PFSK-1 (cell line): ENCODE results near the gene CHRM1.

Source experiments
- POLR2AphosphoS5 ChIP-seq: IDR thresholded peaks from 2 replicates; pipeline ENCODE4 v1.6.1; 2012; ENCODE audit warnings: low read depth, mild to moderate bottlenecking, control low read depth, low read length, moderate library complexity
- REST ChIP-seq, 2 experiments: IDR thresholded peaks; 2 replicates each; pipeline versions ENCODE4 v1.6.1 to v1.8.0; 2011 to 2012; ENCODE audit warnings: low read depth in 2 of 2, low read length in 2 of 2, control low read depth in 1 of 2, inconsistent platforms in 1 of 2, mild to moderate bottlenecking in 1 of 2, moderate library complexity in 1 of 2; ENCODE audit not compliant: insufficient read depth in 1 of 2
- SIN3A ChIP-seq: IDR thresholded peaks from 2 replicates; pipeline ENCODE4 v1.6.1; 2012; ENCODE audit warnings: mild to moderate bottlenecking, low read length, moderate library complexity, borderline replicate concordance; ENCODE audit not compliant: insufficient read depth

GRCh38 chr11:62874851-62875250 is 46.3 kb downstream of the CHRM1 start:
- TF ChIP-seq REST (IDR thresholded peaks at IDR 0.05; ENCODE audit: insufficient read depth in 1 of 2, low read depth in 2 of 2, low read length in 2 of 2) (no peak), POLR2AphosphoS5 (no peak), SIN3A (no peak)
